PFSK-1 (cell line): ENCODE measurements around the gene PARD6G.

Experiments used
- FOXP2 ChIP-seq: optimal IDR thresholded peaks from 2 replicates; pipeline ENCODE3; 2011; ENCODE audit warnings: borderline replicate concordance, control low read depth, inconsistent platforms; ENCODE audit not compliant: insufficient read depth; ENCODE audit errors: extremely low read length, extremely low read depth
- POLR2AphosphoS5 ChIP-seq: IDR thresholded peaks from 2 replicates; pipeline ENCODE4 v1.6.1; 2012; ENCODE audit warnings: low read depth, mild to moderate bottlenecking, control low read depth, low read length, moderate library complexity
- SIN3A ChIP-seq: IDR thresholded peaks from 2 replicates; pipeline ENCODE4 v1.6.1; 2012; ENCODE audit warnings: mild to moderate bottlenecking, low read length, moderate library complexity, borderline replicate concordance; ENCODE audit not compliant: insufficient read depth
- TAF1 ChIP-seq: IDR thresholded peaks from 2 replicates; pipeline ENCODE4 v1.6.1; 2012; ENCODE audit warnings: low read length, control low read depth, borderline replicate concordance; ENCODE audit not compliant: insufficient read depth
- TF ChIP-seq, protein P1 (sequence below), 2 experiments: IDR thresholded peaks; 2 replicates each; pipeline versions ENCODE4 v1.6.1 to v1.8.0; 2011 to 2012; ENCODE audit warnings: low read depth in 2 of 2, low read length in 2 of 2, control low read depth in 1 of 2, inconsistent platforms in 1 of 2, mild to moderate bottlenecking in 1 of 2, moderate library complexity in 1 of 2; ENCODE audit not compliant: insufficient read depth in 1 of 2

- TF ChIP-seq POLR2AphosphoS5, result no peak
- TF ChIP-seq, protein P1, sequence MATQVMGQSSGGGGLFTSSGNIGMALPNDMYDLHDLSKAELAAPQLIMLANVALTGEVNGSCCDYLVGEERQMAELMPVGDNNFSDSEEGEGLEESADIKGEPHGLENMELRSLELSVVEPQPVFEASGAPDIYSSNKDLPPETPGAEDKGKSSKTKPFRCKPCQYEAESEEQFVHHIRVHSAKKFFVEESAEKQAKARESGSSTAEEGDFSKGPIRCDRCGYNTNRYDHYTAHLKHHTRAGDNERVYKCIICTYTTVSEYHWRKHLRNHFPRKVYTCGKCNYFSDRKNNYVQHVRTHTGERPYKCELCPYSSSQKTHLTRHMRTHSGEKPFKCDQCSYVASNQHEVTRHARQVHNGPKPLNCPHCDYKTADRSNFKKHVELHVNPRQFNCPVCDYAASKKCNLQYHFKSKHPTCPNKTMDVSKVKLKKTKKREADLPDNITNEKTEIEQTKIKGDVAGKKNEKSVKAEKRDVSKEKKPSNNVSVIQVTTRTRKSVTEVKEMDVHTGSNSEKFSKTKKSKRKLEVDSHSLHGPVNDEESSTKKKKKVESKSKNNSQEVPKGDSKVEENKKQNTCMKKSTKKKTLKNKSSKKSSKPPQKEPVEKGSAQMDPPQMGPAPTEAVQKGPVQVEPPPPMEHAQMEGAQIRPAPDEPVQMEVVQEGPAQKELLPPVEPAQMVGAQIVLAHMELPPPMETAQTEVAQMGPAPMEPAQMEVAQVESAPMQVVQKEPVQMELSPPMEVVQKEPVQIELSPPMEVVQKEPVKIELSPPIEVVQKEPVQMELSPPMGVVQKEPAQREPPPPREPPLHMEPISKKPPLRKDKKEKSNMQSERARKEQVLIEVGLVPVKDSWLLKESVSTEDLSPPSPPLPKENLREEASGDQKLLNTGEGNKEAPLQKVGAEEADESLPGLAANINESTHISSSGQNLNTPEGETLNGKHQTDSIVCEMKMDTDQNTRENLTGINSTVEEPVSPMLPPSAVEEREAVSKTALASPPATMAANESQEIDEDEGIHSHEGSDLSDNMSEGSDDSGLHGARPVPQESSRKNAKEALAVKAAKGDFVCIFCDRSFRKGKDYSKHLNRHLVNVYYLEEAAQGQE (IDR thresholded peaks at IDR 0.05; ENCODE audit: insufficient read depth in 1 of 2, low read depth in 2 of 2, low read length in 2 of 2), result no peak
- TF ChIP-seq TAF1, result no peak
- TF ChIP-seq SIN3A, result no peak
- TF ChIP-seq FOXP2, result no peak
Observed at GRCh38 chr18:80259610-80260009, 12.3 kb upstream of the PARD6G start.
